Measurements from ENCODE around the gene ZBTB25. TPM values are rescaled to one million over a fixed set of nuclear protein-coding genes. Genes with fewer than 3 reads are reported as not detected.

The ZBTB25 gene
- total RNA-seq, 4 donors from 2014 or later, result 6.9 to 13.7 (median 10.4) TPM

DNA sequence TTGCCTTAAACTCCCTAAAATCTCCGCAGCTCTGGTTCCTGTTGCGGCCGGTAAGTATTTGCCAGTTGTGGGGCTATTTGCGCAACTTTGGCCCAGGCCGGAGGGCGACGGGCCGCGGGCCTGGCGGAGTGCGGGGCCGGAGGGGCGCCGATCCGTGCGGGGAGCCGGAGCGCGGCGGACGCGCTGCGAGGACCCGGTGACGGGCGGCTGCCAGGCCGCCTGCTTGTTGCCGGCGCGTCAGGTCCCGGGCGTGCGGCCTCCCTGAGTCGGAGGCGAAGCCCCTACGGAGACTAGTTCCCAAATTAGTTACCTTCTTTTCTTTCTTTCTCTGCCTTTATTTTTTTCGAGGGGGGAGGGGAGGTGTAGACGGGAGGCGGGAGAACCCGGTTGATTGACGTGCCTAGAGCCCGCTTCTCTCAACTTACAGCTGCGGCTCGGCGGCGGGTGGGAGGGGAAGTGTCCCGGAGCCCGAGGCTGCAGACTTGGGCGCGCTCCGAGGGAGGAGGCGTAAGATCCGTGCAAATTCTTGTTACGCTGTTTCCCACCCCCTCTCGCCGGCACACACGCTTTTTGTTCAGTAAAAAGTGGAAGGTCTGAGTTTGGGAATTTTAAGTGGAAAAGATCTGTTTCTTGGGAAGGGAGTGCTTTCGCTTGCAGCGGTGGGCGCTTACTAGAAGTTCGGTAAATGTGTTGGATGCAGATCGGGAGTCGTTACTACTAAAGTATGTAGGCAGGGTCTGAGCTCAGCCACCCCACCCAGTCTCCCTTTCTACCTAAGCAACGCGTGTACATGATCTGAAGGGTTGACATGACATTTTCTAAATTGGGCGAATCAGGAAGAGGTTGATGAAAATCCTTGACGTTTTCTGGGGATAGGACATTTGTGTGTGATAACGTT, 1.5 kb upstream of the ZBTB25 start:
- in situ Hi-C loops (cut with MboI; ENCODE audit: low sequenced_read_pairs in 4 of 4) (no loop called here), intact Hi-C loops (cut with DNase I; ENCODE audit: low total_unique reads) (loop anchor here (1.0 to 10.0 kb wide), 8 partner anchors 35 to 863 kb away; partner anchors contain the start of genes CHURC1, HSPA2, MTHFD1 and WDR89)
- peak overlapping the region; percentile 75 to 94 (median 86) for H3K4me3 ChIP-seq
- peak; percentile 45 to 48 for TF ChIP-seq POLR2A (IDR thresholded peaks at IDR 0.05)
- TF ChIP-seq, protein P1, sequence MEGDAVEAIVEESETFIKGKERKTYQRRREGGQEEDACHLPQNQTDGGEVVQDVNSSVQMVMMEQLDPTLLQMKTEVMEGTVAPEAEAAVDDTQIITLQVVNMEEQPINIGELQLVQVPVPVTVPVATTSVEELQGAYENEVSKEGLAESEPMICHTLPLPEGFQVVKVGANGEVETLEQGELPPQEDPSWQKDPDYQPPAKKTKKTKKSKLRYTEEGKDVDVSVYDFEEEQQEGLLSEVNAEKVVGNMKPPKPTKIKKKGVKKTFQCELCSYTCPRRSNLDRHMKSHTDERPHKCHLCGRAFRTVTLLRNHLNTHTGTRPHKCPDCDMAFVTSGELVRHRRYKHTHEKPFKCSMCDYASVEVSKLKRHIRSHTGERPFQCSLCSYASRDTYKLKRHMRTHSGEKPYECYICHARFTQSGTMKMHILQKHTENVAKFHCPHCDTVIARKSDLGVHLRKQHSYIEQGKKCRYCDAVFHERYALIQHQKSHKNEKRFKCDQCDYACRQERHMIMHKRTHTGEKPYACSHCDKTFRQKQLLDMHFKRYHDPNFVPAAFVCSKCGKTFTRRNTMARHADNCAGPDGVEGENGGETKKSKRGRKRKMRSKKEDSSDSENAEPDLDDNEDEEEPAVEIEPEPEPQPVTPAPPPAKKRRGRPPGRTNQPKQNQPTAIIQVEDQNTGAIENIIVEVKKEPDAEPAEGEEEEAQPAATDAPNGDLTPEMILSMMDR (IDR thresholded peaks at IDR 0.05 in 4 of 5, conservative IDR thresholded peaks at IDR 0.05 in 1 of 5), result no peak
- H3K27me3 ChIP-seq, result no peaks in the 10 kb centered on the region
- H3K9me3 ChIP-seq, result no peaks in the 10 kb centered on the region
- H3K36me3 ChIP-seq, result no peaks in the 10 kb centered on the region
- ATAC-seq (peak; percentile 51 to 54), DNase-seq (peak; percentile 86 to 90)
- H3K4me1 ChIP-seq, result peaks cover 47 to 64% of the 10 kb centered on the region in 2 donors
- H3K27ac ChIP-seq, result peak overlapping the region; percentile 97 to 99 (median 98)

GRCh38 chr14:64504310-64504896, 765 bp upstream of the ZBTB25 start, which contains the start of gene ZBTB1:
TSS of gene ZBTB1 (plus strand) at chr14:64504770. CDS start at chr14:64521505, 16,735 bp downstream.
- in situ Hi-C loops (cut with MboI; ENCODE audit: low sequenced_read_pairs in 4 of 4), result no loop called here
- Histone ChIP-seq H3K27me3 (no peaks in the 10 kb centered on the region), H3K36me3 (no peaks in the 10 kb centered on the region), H3K9me3 (no peaks in the 10 kb centered on the region), H3K4me3 (peak within 1 kb of the TSS; percentile 75 to 94 (median 86)), H3K4me1 (peaks cover 53 to 66% of the 10 kb centered on the region in 2 donors), H3K27ac (peak within 1 kb of the TSS; percentile 97 to 99 (median 98))
- ATAC-seq (peak; percentile 42 to 45), DNase-seq (peak; percentile 70 to 85)
- TF ChIP-seq, protein P1 (IDR thresholded peaks at IDR 0.05 in 4 of 5, conservative IDR thresholded peaks at IDR 0.05 in 1 of 5), result no peak
- TF ChIP-seq POLR2A (IDR thresholded peaks at IDR 0.05), result peak; percentile 84 to 88
- intact Hi-C loops (cut with DNase I; ENCODE audit: low total_unique reads), result loop anchor here (2.0 to 10.0 kb wide), 4 partner anchors 116 to 862 kb away; partner anchors contain the start of genes CHURC1, MTHFD1 and WDR89

DNA sequence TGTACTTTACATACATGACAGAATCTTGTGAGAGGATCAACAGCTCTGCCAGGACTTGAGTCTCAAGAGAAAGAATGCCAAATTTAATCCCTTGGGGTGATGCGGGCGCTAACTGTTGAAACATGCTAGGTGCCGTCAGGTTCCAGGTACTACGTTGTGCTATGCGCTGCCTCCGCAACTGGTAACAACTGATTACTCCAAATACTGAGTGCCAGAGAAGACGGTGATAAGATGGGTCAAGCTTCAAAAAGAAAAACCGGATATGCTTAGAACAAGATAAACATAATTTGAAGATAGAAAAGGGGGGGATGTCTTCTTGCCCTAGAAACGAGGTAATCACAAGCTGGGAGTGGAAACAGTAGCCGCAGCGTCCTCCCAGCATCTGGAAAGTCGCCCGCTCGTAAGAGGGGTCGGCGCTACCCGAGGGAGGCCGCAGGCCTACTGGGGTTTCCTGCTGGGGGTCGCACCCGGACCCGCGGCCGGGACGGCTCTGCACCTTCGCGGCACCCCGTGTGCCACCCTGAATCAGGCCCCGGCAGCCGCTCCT, 678 bp downstream of the ZBTB25 start:
- intact Hi-C loops (cut with DNase I; ENCODE audit: low total_unique reads), result loop anchor here (5.0 to 10.0 kb wide), 3 partner anchors 281 to 861 kb away; partner anchors contain the start of genes CHURC1 and WDR89
- ATAC-seq (peak; percentile 0), DNase-seq (peak in 1 of 2 donors; percentile 26)
- Histone ChIP-seq H3K4me1 (peaks cover 55 to 56% of the 10 kb centered on the region in 2 donors), H3K4me3 (peak overlapping the region; percentile 75 to 94 (median 86)), H3K9me3 (no peaks in the 10 kb centered on the region), H3K27ac (peak overlapping the region; percentile 97 to 99 (median 98)), H3K36me3 (no peaks in the 10 kb centered on the region), H3K27me3 (no peaks in the 10 kb centered on the region)
- TF ChIP-seq POLR2A (IDR thresholded peaks at IDR 0.05), result no peak
- TF ChIP-seq, protein P1 (IDR thresholded peaks at IDR 0.05 in 4 of 5, conservative IDR thresholded peaks at IDR 0.05 in 1 of 5), result no peak
- in situ Hi-C loops (cut with MboI; ENCODE audit: low sequenced_read_pairs in 4 of 4), result no loop called here

DNA sequence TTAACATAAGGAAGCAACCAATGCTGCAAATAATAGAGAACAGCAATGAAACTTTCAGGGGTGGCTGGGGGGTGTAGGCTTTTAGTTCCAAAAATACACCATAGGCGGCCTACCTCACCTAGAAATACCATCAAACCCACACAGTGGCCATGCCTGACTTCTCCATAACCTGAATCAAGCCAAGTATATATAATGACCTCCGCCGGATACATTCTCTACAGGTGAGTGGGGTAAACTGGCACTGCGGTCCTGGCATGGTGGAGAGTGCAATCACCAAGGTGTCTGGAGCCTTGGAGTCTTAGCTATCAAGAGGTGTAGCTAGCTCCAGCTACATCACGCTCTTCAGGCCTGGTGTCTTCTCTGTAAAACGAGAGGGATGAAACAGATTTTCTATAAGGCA, 1.2 kb downstream of the ZBTB25 start:
- Histone ChIP-seq H3K9me3 (no peaks in the 10 kb centered on the region), H3K4me3 (peak overlapping the region; percentile 75 to 94 (median 86)), H3K27me3 (no peaks in the 10 kb centered on the region), H3K36me3 (no peaks in the 10 kb centered on the region), H3K4me1 (peaks cover 55 to 56% of the 10 kb centered on the region in 2 donors), H3K27ac (peak overlapping the region; percentile 97 to 99 (median 98))
- ATAC-seq (no peak), DNase-seq (no peak)
- in situ Hi-C loops (cut with MboI; ENCODE audit: low sequenced_read_pairs in 4 of 4) (no loop called here), intact Hi-C loops (cut with DNase I; ENCODE audit: low total_unique reads) (loop anchor here (5.0 to 10.0 kb wide), 3 partner anchors 280 to 860 kb away; partner anchors contain the start of genes CHURC1 and WDR89)
- TF ChIP-seq POLR2A (IDR thresholded peaks at IDR 0.05), result no peak
- TF ChIP-seq, protein P1 (IDR thresholded peaks at IDR 0.05 in 4 of 5, conservative IDR thresholded peaks at IDR 0.05 in 1 of 5), result no peak
